HCT116 (cell line): ENCODE data around the gene CCL27. TPM values are rescaled to one million over a fixed set of nuclear protein-coding genes. Genes with fewer than 3 reads are reported as not detected.

ENCODE experiments used
- ATAC-seq: fragments of 200-7000 bp; cut with Tn5 transposase; 2 replicates; pipeline ENCODE4 v1.9.1; 2020; ENCODE audit warnings: mild to moderate bottlenecking, moderate library complexity
- BruUV-seq: library from RNA; stranded (reverse); fragments of 400-500 nt; replicated peaks from 2 replicates; lab custom pipeline; 2021; lab: Mats Ljungman, UMichigan
- CTCF ChIA-PET: fragments of 300-600 bp; sonication (Branson Sonifier 250); formaldehyde crosslinking; loops from one replicate; lab custom pipeline; 2021; ENCODE audit warnings: antibody characterized with exemption; lab: Charles Lee
- POLR2A ChIA-PET: fragments of 300-600, 350-600 bp; sonication (Branson Sonifier 250); formaldehyde crosslinking; loops from one replicate; lab custom pipeline; 2021; ENCODE audit warnings: antibody characterized with exemption; lab: Charles Lee
- RAD21 ChIA-PET, 2 experiments: fragments of 300-600 bp; sonication (Branson Sonifier 250); formaldehyde crosslinking; loops; one replicate each; lab custom pipeline; 2023; ENCODE audit warnings: low total read pairs in 2 of 2; ENCODE audit not compliant: uncharacterized antibody in 2 of 2, unreplicated experiment in 2 of 2, low non-redundant PET in 1 of 2; lab: Charles Lee
- DNase-seq: peaks from one replicate; pipeline ENCODE4 v3.0.0-alpha.2; 2010; ENCODE audit warnings: low read depth, low spot score
- H2AFZ ChIP-seq: fragments of 200-600 bp; shearing (Covaris generic), sonication (generic); 2 replicates; pipeline ENCODE4 v1.6.1; 2017; ENCODE audit warnings: low read depth, mixed run types, mixed read lengths, antibody characterized with exemption, low read length; ENCODE audit not compliant: poor library complexity, severe bottlenecking
- H3K27ac ChIP-seq: 2 replicates; pipeline ENCODE4 v1.5.1; 2012; ENCODE audit warnings: low read depth, low read length
- H3K27me3 ChIP-seq: fragments of 200-600 bp; sonication (generic); 2 replicates; pipeline ENCODE4 v1.6.1; 2016; ENCODE audit warnings: mixed run types, low read length, mixed read lengths; ENCODE audit not compliant: insufficient read depth
- H3K36me3 ChIP-seq, 2 experiments: fragments of 200-500 bp in 1 of 2; fragments of 200-600 bp in 1 of 2; sonication (Bioruptor generic) in 1 of 2; sonication (generic) in 1 of 2; 2 replicates each; pipeline versions ENCODE4 v1.5.1 to v1.6.1; 2014 to 2016; ENCODE audit warnings: low read length in 2 of 2, inconsistent platforms in 1 of 2, mixed read lengths in 1 of 2, mixed run types in 1 of 2; ENCODE audit not compliant: insufficient read depth in 2 of 2, control insufficient read depth in 1 of 2
- H3K4me1 ChIP-seq, 2 experiments: fragments of 200-600 bp in 1 of 2; sonication (generic) in 1 of 2; 2 replicates each; pipeline versions ENCODE4 v1.5.1 to v1.6.1; 2012 to 2017; ENCODE audit warnings: low read length in 2 of 2, inconsistent platforms in 1 of 2, mild to moderate bottlenecking in 1 of 2, mixed read lengths in 1 of 2, mixed run types in 1 of 2, moderate library complexity in 1 of 2; ENCODE audit not compliant: insufficient read depth in 2 of 2, control insufficient read depth in 1 of 2
- H3K4me2 ChIP-seq: fragments of 200-600 bp; sonication (generic); 2 replicates; pipeline ENCODE4 v1.6.1; 2017; ENCODE audit warnings: mixed run types, low read length, mixed read lengths
- H3K4me3 ChIP-seq, 2 experiments: fragments of 200-600 bp in 1 of 2; sonication (generic) in 1 of 2; replicated peaks in 1 of 2; 2 replicates each; pipeline ENCODE4 v1.5.1; 2011 to 2016; ENCODE audit warnings: low read length in 2 of 2, control low read depth in 1 of 2, low read depth in 1 of 2, mild to moderate bottlenecking in 1 of 2, mixed read lengths in 1 of 2, mixed run types in 1 of 2
- H3K79me2 ChIP-seq: fragments of 200-600 bp; sonication (generic); 2 replicates; pipeline ENCODE4 v1.6.1; 2017; ENCODE audit warnings: mild to moderate bottlenecking, mixed run types, low read length, moderate library complexity, mixed read lengths; ENCODE audit not compliant: insufficient read depth
- H3K9ac ChIP-seq: fragments of 200-600 bp; sonication (generic); 2 replicates; pipeline ENCODE4 v1.6.1; 2016; ENCODE audit warnings: low read length, mixed read lengths
- H3K9me2 ChIP-seq: fragments of 200-600 bp; sonication (generic), shearing (Covaris generic); 2 replicates; pipeline ENCODE4 v1.6.1; 2017; ENCODE audit warnings: mixed run types, mild to moderate bottlenecking, moderate library complexity; ENCODE audit not compliant: insufficient read depth
- H3K9me3 ChIP-seq, 2 experiments: fragments of 200-500 bp in 1 of 2; fragments of 200-600 bp in 1 of 2; sonication (Bioruptor generic) in 1 of 2; sonication (generic) in 1 of 2; 2 replicates each; pipeline ENCODE4 v1.6.1; 2014 to 2017; ENCODE audit warnings: low read length in 2 of 2, mixed read lengths in 2 of 2, inconsistent platforms in 1 of 2, low read depth in 1 of 2, mild to moderate bottlenecking in 1 of 2, mixed run types in 1 of 2, moderate library complexity in 1 of 2; ENCODE audit not compliant: control insufficient read depth in 1 of 2, insufficient read depth in 1 of 2
- H4K20me1 ChIP-seq: fragments of 200-600 bp; sonication (generic), shearing (Covaris generic); 2 replicates; pipeline ENCODE4 v1.6.1; 2017; ENCODE audit warnings: mixed run types, mild to moderate bottlenecking, moderate library complexity; ENCODE audit not compliant: insufficient read depth
- ATF3 ChIP-seq: IDR thresholded peaks from 2 replicates; pipeline ENCODE4 v1.6.1; 2012
- CBX3 ChIP-seq: IDR thresholded peaks from 2 replicates; pipeline ENCODE4 v1.6.1; 2012; ENCODE audit warnings: low read depth
- CTCF ChIP-seq, 3 experiments: fragments of 200-600 bp in 1 of 3; sonication (generic) in 1 of 3; IDR thresholded peaks in 2 of 3; conservative IDR thresholded peaks in 1 of 3; 2 replicates each; pipeline ENCODE4 v1.5.1; 2012 to 2017; ENCODE audit warnings: low read depth in 2 of 3, low read length in 2 of 3, antibody characterized with exemption in 1 of 3, borderline replicate concordance in 1 of 3, control low read depth in 1 of 3, mild to moderate bottlenecking in 1 of 3, mixed read lengths in 1 of 3, mixed run types in 1 of 3, moderate library complexity in 1 of 3; ENCODE audit not compliant: insufficient read depth in 1 of 3
- EGR1 ChIP-seq: IDR thresholded peaks from 2 replicates; pipeline ENCODE4 v1.6.1; 2012; ENCODE audit warnings: low read depth
- EZH2phosphoT487 ChIP-seq: fragments of 200-600 bp; IDR thresholded peaks from 2 replicates; pipeline ENCODE4 v1.6.1; 2018; ENCODE audit warnings: antibody characterized with exemption, borderline replicate concordance
- FOSL1 ChIP-seq: IDR thresholded peaks from 2 replicates; pipeline ENCODE4 v1.6.1; 2012; ENCODE audit warnings: low read depth
- POLR2A ChIP-seq: IDR thresholded peaks from 2 replicates; pipeline ENCODE4 v1.7.0; 2011; ENCODE audit warnings: borderline replicate concordance; ENCODE audit not compliant: insufficient read depth, insufficient read length; ENCODE audit errors: extremely low read depth
- POLR2AphosphoS5 ChIP-seq: IDR thresholded peaks from 2 replicates; pipeline ENCODE4 v1.6.1; 2011; ENCODE audit warnings: mild to moderate bottlenecking, low read depth, low read length, moderate library complexity
- RAD21 ChIP-seq: IDR thresholded peaks from 2 replicates; pipeline ENCODE4 v1.6.1; 2012; ENCODE audit warnings: low read depth, mild to moderate bottlenecking
- REST ChIP-seq: IDR thresholded peaks from 2 replicates; pipeline ENCODE4 v1.6.1; 2012; ENCODE audit warnings: low read depth
- SIN3A ChIP-seq: IDR thresholded peaks from 2 replicates; pipeline ENCODE4 v1.6.1; 2012; ENCODE audit warnings: low read depth
- SP1 ChIP-seq: IDR thresholded peaks from 2 replicates; pipeline ENCODE4 v1.6.1; 2012; ENCODE audit warnings: low read depth
- SRF ChIP-seq: IDR thresholded peaks from 2 replicates; pipeline ENCODE4 v1.6.1; 2012; ENCODE audit warnings: low read depth
- TCF7L2 ChIP-seq: IDR thresholded peaks from 2 replicates; pipeline ENCODE4 v1.7.0; 2011; ENCODE audit warnings: borderline replicate concordance, inconsistent platforms; ENCODE audit not compliant: insufficient read depth, insufficient read length; ENCODE audit errors: extremely low read depth
- YY1 ChIP-seq: IDR thresholded peaks from 2 replicates; pipeline ENCODE4 v1.6.1; 2011; ENCODE audit warnings: low read length, low read depth, moderate library complexity, mild to moderate bottlenecking; ENCODE audit not compliant: insufficient replicate concordance; ENCODE audit errors: extremely low read depth
- ZBTB33 ChIP-seq: IDR thresholded peaks from 2 replicates; pipeline ENCODE4 v1.6.1; 2011; ENCODE audit warnings: mild to moderate bottlenecking, low read length, moderate library complexity; ENCODE audit not compliant: insufficient replicate concordance; ENCODE audit errors: extremely low read depth
- ZFX ChIP-seq: fragments of 450-650 bp; IDR thresholded peaks from 2 replicates; pipeline ENCODE4 v1.6.1; 2017
- ZNF274 ChIP-seq: fragments of 200-500 bp; sonication (Bioruptor generic); IDR thresholded peaks from 2 replicates; pipeline ENCODE4 v1.6.1; 2014; ENCODE audit warnings: mild to moderate bottlenecking, low read depth, low read length, inconsistent platforms
- intact Hi-C: fragments of 100-400 bp; cut with micrococcal nuclease; formaldehyde crosslinking; loops from 2 replicates; pipeline ENCODE4 v1.10.0; 2022
- total RNA-seq: library from RNA; stranded (reverse); gene quantifications from one replicate; pipeline ENCODE4 v1.2.1, GENCODE V29; 2021; ENCODE audit not compliant: unreplicated experiment

The CCL27 gene
- total RNA-seq, 1 experiment from 2014 or later, result 1.0 TPM

- no peaks in the 10 kb centered on the region for H3K36me3 ChIP-seq
- H2AFZ ChIP-seq, result no peak overlapping the region
- ATAC-seq, result no peak
- CTCF ChIA-PET, result interaction anchor here (1.2 kb wide), 1 partner anchor 39 kb away, joined by 3 read pairs; no protein-coding TSS in a partner anchor
- no peak overlapping the region for H3K27ac ChIP-seq
- no peak overlapping the region for H3K4me3 ChIP-seq
- H3K9me2 ChIP-seq, result no peaks in the 10 kb centered on the region
- H3K27me3 ChIP-seq, result no peaks in the 10 kb centered on the region
- H4K20me1 ChIP-seq, result no peaks in the 10 kb centered on the region
- POLR2A ChIA-PET, result no interaction called here
- TF ChIP-seq TCF7L2, result no peak
- no peak for TF ChIP-seq POLR2A
- no peak for TF ChIP-seq SIN3A
- no peak for TF ChIP-seq ZFX
- no peak for TF ChIP-seq ATF3
- no peak for TF ChIP-seq SP1
- TF ChIP-seq ZNF274, result no peak
- no peak for TF ChIP-seq ZBTB33
- no peak for TF ChIP-seq CTCF (IDR thresholded peaks at IDR 0.05 in 2 of 3, conservative IDR thresholded peaks at IDR 0.05 in 1 of 3; ENCODE audit: borderline replicate concordance in 1 of 3, insufficient read depth in 1 of 3, low read depth in 2 of 3, low read length in 2 of 3)
- TF ChIP-seq EZH2phosphoT487, result no peak
- TF ChIP-seq CBX3, result no peak
- TF ChIP-seq SRF, result no peak
- TF ChIP-seq EGR1, result no peak
- no peak for TF ChIP-seq RAD21
- TF ChIP-seq REST, result no peak
- TF ChIP-seq YY1, result no peak
- TF ChIP-seq FOSL1, result no peak
- TF ChIP-seq POLR2AphosphoS5, result no peak
- intact Hi-C loops, result no loop called here
- no peak overlapping the region for H3K4me2 ChIP-seq
- no peak for DNase-seq
- BruUV-seq, result no TSS peak
- no peak overlapping the region for H3K9ac ChIP-seq
- RAD21 ChIA-PET, result no interaction called here
- H3K4me1 ChIP-seq, result peaks cover 12 to 38% of the 10 kb centered on the region in 2 experiments
- peaks cover 12% of the 10 kb centered on the region; the same call in 1 of the 2 replicates for H3K79me2 ChIP-seq
- H3K9me3 ChIP-seq, result no peaks in the 10 kb centered on the region
These were observed 797 bp upstream of the CCL27 start for GRCh38 chr9:34663303-34663605.
